Subcutaneous adipose tissue (tissue), 4 donors: ENCODE measurements around the gene JUND. TPM values are rescaled to one million over a fixed set of nuclear protein-coding genes. Genes with fewer than 3 reads are reported as not detected.

Experiments used
- total RNA-seq, 4 donors: library from RNA; depleted of rRNA; stranded (reverse); fragments of >200 nt; gene quantifications; one replicate each; pipeline ENCODE4 v1.1.0, GENCODE V29; 2016
- TF ChIP-seq, protein P1 (sequence below): fragments of 450-650 bp; IDR thresholded peaks from one replicate; pipeline ENCODE4 v1.5.1; 2016; ENCODE audit warnings: low read depth, mild to moderate bottlenecking, control low read depth, antibody characterized with exemption, moderate library complexity

The JUND gene
- total RNA-seq, 4 donors from 2014 or later: 101 to 314 (median 150) TPM

DNA sequence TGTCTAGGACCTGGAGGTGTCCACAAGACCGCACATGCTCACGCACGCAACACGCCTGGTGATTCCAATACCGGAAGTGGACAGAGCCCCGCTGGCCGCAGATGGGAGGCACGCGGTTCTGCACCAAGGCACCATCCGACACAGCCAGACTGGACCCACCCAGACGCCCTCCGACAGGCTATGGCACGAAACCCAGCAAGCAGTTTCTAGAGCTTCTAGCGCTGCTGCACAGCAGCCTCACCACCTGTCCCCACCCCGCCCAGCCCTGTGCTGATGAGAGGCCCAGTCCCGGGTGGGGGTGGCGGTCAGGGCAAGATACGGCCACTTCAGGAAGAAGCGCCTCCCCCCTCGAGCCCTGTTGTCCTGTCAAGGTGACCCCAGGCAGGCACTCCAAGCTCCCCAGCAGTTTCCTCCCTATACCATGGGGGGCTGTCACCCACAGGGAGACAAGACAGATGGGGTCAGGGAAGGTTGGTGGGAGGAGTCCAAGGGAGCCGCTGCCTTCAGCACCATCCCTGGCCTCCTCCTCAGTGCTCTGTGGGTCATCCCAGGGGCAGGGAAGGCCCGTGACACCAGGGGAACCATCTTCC lies 30.2 kb upstream of the JUND start:
- TF ChIP-seq, protein P1, sequence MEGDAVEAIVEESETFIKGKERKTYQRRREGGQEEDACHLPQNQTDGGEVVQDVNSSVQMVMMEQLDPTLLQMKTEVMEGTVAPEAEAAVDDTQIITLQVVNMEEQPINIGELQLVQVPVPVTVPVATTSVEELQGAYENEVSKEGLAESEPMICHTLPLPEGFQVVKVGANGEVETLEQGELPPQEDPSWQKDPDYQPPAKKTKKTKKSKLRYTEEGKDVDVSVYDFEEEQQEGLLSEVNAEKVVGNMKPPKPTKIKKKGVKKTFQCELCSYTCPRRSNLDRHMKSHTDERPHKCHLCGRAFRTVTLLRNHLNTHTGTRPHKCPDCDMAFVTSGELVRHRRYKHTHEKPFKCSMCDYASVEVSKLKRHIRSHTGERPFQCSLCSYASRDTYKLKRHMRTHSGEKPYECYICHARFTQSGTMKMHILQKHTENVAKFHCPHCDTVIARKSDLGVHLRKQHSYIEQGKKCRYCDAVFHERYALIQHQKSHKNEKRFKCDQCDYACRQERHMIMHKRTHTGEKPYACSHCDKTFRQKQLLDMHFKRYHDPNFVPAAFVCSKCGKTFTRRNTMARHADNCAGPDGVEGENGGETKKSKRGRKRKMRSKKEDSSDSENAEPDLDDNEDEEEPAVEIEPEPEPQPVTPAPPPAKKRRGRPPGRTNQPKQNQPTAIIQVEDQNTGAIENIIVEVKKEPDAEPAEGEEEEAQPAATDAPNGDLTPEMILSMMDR: no peak

DNA sequence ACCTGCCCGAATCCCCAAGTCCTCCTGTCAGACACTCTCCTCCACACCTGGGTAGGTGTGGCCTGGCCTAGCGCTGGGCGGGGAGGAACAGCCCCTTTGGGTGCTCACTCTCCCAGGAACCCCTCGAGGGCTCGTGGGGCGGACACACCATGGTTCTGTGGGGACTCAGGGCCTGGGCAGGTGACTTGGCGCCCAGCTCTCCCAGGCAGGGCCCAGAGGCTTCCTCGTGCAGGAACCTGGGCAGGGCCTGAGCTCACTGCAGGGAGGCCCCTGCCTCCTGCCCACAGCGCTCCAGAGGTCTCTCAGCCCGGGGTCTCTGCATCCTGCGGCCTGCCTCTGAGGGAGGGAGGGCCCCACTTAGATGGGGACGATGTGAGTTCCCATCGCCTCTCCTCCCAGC lies 29.5 kb upstream of the JUND start:
- TF ChIP-seq, protein P1: no peak

DNA sequence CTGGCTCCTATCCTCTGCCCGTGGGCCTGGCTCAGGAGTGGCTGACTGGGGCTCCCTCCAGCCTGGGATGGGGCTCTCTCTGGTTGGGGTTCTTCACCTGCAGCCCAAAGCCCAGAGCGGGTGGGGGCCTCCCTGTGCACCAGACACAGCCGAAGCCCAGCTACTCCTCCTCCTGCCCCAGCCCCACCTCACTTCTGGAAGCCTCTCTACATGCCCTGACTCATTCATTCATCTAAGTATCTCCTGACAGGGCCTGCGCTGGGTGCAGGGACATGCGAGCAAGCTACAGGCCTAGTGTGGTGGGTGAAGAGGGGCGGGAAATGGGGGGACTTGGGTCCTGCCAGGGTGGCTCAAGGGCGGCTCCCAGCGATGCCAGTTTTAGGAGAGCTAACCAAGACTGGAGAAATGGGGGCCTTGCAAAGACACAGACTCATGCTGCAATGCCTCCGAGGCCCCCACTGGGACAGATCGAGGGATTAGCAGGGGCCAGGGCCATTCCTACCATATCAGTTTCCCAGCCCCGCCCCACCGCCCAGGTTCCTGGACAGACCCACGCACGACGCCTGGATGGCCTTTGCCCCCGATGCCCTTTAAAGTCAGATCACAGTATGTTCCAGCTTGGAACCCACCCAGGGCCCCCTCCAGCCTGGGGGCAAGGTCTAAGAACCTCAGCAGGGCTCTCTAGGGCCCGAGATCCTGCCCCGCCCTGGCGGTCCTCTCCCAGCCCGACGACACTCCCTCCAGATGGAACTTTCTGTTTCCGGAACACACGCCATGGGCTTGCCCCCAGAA lies 28.9 kb upstream of the JUND start:
- TF ChIP-seq, protein P1: no peak

DNA sequence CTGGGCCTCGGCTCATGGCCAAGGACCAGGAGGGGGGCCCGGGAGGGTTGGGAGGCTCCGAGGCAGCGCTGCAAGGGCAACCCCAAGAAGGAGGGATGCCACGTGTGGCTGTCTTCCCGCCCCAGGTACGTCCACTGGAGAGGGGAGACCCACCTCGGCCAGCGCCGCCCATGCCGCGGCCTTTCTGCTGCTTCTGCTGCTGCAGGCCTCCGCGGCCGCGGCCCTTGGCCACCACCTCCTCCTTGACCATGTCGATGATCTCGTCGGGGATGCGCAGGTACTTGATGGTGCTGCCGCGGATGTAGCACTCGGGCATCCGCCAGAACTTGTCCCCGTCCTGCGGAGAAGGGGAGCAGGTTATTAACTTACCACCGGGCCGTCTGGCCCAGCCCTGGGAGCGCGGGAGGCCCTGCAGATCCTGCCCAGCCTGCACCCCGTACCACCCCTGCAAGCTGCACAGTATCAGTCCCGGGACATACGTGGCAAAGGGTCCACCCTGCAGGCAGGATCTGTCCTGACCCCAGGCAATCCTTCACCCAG lies 28.2 kb upstream of the JUND start:
- TF ChIP-seq, protein P1: no peak

DNA sequence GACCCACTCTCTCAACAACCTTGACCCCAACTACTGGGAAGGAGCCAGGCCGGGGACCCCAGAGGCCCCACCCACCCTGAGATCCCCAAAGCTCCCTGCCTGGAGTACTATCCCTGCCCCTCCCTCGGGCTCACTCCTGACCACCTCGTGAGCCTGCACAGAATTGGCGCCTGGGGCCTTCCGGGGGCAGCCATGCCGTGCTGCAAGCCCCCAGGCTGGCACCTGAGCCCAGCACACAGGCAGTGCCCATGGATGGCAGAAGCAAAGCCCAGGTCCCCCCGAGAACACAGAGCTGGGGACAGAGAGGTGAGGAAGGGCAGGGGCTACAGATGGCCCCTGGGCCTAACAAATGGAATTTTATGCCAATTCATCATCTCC lies 27.5 kb upstream of the JUND start:
- TF ChIP-seq, protein P1: no peak

DNA sequence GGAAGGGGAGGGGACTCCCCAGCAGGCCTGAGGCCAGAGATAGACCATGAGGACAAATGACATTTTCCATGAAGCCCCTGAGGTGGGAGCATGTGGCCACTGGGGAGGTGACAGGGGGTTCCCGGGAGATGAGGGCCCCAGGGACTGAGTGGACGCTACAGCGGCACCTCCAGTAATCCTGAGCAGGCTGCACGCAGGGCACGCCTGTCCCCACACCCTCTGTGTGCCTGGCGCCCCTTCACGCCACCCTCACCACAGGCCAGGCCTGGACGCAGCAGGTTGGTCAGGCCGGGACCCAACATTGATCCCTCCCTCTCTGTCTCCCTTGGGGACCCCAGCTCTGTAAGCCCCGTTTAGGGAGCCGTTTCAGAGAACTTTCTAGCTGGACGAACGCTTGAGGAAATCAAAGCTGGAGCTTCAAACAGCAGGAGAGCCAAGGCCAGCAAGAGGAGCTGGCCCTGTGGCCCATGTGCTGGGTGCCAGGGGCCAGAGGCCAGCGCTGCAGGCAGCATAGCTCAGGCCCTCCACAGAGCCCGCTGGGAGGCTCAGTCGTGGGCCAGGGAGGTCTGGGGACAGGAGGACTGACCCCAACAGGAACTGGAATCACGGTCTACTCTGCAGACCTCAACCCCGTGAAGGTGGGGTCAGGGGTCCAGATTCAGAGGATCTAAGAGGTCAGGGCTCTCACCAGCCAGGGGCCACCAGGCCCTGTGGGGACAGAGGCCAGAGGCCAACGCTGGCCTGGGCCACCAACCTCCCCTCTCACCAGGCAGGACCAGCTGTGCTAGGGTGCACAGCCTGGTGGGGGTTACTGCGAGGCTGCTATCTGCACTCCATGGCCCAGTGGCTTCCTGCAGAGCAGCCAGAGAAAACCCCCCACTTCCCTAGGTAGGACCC lies 26.9 kb upstream of the JUND start:
- TF ChIP-seq, protein P1: no peak
